GM10248 (cell line): ENCODE data around the gene NPAT.

ENCODE experiments used
- CTCF ChIA-PET: fragments of 300-600 bp; sonication (Branson Sonifier 250); formaldehyde crosslinking; extraction: SDS; loops from one replicate; lab custom pipeline; 2021; ENCODE audit warnings: antibody characterized with exemption; lab: Yijun Ruan, JAX
- POLR2A ChIA-PET: fragments of 350-650 bp; sonication (Branson Sonifier 250); formaldehyde crosslinking; extraction: SDS; loops from one replicate; lab custom pipeline; 2020; ENCODE audit warnings: antibody characterized with exemption; lab: Yijun Ruan, JAX
- DNase-seq: peaks from one replicate; pipeline ENCODE4 v3.0.0; 2012; ENCODE audit errors: extremely low spot score
- CTCF ChIP-seq: IDR thresholded peaks from 2 replicates; pipeline ENCODE4 v1.5.1; 2012; ENCODE audit warnings: mild to moderate bottlenecking, low read depth; ENCODE audit errors: extremely low read depth, missing control alignments, control extremely low read depth

Gene NPAT

DNA sequence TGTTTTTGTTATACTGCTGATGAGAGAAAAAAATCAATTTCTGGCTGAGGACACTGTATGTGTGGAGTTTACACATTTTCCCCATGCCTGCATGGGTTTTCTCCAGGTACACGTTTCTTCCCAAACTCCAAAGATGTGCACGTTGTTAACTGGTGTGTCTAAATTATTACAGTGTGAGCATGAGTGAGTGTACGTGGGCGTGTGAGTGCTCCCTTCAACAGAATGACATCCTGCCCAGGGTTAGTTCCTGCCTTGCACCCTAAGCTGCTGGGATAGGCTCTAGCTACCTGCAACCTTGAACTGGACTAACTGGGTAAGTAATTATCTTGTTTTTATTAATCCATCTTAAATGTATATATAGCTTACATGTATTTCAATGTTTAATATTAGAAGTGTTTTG, 5.5 kb downstream of the NPAT start:
- ChIA-PET POLR2A (no interaction called here), CTCF (interaction anchor here (2.9 kb wide), 1 partner anchor 9 kb away, joined by 15 read pairs; no protein-coding TSS in a partner anchor)
- no peak for TF ChIP-seq CTCF
- DNase-seq = no peak

GRCh38 chr11:108213784-108214183, 8.7 kb downstream of the NPAT start:
- POLR2A ChIA-PET = no interaction called here

DNA sequence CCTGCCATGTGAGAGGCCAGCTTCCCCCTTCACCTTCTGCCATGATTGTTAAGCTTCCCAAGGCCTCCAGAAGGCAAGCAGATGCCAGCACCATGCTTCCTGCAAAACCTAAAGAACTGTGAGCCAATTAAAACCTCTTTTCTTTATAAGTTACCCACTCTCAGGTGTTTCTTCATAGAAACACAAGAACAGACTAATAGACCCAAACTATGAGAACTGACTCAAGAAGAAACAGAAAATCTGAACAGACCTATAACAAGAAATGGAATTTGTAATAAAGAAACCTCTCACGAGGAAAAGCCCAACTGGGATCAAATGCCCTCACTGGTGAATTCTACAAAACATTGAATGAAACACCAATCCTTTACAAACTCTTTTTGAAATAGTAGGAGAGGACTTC, 12.0 kb downstream of the NPAT start:
- CTCF ChIA-PET = no interaction called here
- TF ChIP-seq CTCF = no peak
- no peak for DNase-seq
- POLR2A ChIA-PET = interaction anchor here (1.0 kb wide), 1 partner anchor 9 kb away, joined by 6 read pairs; no protein-coding TSS in a partner anchor

More at GRCh38 chr11:108213784-108214183, 8.7 kb downstream of the NPAT start:
- DNase-seq = no peak
- CTCF ChIA-PET = interaction anchor here (0.9 to 1.7 kb wide), 2 partner anchors 10 to 96 kb away, joined by 4 read pairs; partner anchors contain the start of genes ATM and NPAT
- no peak for TF ChIP-seq CTCF

DNA sequence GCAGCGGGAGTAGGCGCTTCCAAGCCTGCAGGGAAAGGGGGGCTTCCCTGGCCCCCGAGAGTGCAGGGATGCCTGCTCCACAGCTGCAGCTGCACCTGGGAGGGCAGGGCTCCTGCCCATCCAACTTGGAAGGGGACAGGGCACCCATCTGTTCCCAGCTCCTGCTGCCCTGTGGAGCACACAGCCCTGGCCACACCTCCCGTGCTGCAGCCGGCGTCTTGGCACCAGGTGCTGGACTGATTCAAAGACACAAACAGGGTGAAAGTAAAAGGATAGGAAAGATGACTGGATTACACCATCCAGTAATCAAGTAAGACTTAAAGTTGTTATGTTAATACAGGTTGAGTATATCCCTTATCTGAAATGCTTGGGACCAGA, 14.8 kb downstream of the NPAT start:
- DNase-seq = no peak
- ChIA-PET CTCF (interaction anchor here (1.4 to 3.2 kb wide), 2 partner anchors 10 to 13 kb away, joined by 3 to 15 read pairs; no protein-coding TSS in a partner anchor), POLR2A (no interaction called here)
- no peak for TF ChIP-seq CTCF

DNA sequence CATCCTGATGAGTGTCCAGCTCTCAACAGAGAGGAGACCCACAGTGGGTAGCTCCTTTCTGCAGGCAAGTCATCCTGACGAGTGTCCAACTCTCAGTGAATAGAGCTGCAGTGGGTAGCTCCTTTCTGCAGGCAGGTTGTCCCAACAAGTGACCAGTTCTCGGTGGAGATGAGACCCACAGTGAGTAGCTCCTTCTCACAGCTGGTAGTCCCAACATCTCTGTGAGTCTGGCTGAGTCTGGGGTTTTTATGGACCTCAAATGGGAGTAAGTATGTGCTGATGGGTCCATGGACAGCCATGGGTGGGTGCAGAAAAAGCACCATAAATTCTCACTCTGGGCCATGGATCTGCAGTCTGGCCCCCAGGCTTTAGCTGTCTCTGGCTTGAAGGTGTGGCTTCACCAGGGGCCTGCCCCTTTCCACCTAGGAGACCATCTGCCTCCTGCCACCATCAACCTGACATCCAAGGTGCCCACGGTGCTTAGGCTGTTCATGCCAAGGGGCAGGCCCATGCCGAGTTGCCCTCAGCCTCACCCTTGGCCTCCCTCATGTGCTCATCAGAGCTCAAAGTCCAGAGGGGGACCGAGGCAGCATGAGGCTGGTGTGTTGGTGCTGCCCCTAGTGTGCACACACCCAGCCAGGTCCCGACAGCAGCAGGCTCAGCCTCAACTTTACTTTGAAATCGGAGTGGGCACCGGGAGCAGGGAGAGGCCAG, 15.3 kb downstream of the NPAT start:
- ChIA-PET CTCF (interaction anchor here (0.8 to 3.2 kb wide), 5 partner anchors 10 to 32 kb away, joined by 3 to 15 read pairs (median 3); no protein-coding TSS in a partner anchor), POLR2A (no interaction called here)
- no peak for DNase-seq
- TF ChIP-seq CTCF = no peak

DNA sequence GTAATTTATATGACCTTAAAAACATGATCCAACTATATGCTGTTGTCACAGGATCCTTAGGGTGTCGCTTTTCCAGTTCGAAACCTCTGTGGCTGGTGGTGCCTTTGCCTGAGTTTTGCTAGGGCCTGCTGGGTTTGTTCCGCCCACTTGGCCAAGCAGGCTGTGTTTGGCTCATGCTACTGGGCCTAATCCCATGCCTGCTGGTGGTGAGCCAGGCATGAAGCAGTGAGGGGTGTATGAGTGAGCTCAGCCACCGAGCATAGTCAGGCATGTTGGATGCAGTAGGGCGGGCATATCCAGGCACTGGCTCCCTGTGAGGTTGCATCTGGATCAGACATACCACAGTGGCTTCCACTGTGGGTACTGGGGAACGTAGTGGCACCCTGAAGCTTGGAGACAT, 16.3 kb downstream of the NPAT start:
- TF ChIP-seq CTCF = no peak
- POLR2A ChIA-PET = no interaction called here
- no peak for DNase-seq
- CTCF ChIA-PET = interaction anchor here (0.8 to 3.2 kb wide), 4 partner anchors 9 to 15 kb away, joined by 3 to 15 read pairs (median 4); no protein-coding TSS in a partner anchor
